T47D (cell line): ENCODE data around the gene GJC1.

ENCODE experiments used
- DNase-seq, 2 experiments: peaks; one replicate each; pipeline versions ENCODE4 v3.0.0 to v3.0.0-alpha.2; 2011 to 2012; ENCODE audit warnings: low read depth in 1 of 2, low spot score in 1 of 2
- JUND ChIP-seq: IDR thresholded peaks from 2 replicates; pipeline ENCODE4 v1.6.1; 2012; ENCODE audit warnings: low read depth
- in situ Hi-C: cut with HindIII; loops from 2 replicates; pipeline ENCODE4 v1.10.0; 2016; ENCODE audit warnings: low sequenced_read_pairs, low pct_unique_long_range_greater_than_20kb

Gene GJC1

DNA sequence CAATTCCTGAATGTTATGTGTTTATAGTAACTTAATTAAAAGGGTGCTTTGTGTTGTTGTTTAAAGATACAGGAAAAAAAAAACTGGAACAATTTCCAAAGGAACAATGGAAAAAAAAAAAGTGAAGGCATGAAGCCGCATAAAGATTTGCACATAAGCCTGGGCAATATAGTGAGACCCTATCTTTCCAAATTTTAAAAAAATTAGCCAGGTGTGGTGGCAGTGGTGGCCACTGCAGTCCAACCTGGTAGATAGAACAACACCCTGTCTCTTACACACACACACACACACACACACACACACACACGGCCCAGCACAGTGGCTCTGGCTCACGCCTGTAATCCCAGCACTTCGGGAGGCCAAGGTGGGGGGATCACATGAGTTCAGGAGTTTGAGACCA is 21.9 kb downstream of the GJC1 start:
- in situ Hi-C loops: no loop called here
- TF ChIP-seq JUND: no peak
- no peak for DNase-seq

GRCh38 chr17:44807817-44808155 is 22.3 kb downstream of the GJC1 start:
- in situ Hi-C loops: no loop called here
- TF ChIP-seq JUND: no peak

DNA sequence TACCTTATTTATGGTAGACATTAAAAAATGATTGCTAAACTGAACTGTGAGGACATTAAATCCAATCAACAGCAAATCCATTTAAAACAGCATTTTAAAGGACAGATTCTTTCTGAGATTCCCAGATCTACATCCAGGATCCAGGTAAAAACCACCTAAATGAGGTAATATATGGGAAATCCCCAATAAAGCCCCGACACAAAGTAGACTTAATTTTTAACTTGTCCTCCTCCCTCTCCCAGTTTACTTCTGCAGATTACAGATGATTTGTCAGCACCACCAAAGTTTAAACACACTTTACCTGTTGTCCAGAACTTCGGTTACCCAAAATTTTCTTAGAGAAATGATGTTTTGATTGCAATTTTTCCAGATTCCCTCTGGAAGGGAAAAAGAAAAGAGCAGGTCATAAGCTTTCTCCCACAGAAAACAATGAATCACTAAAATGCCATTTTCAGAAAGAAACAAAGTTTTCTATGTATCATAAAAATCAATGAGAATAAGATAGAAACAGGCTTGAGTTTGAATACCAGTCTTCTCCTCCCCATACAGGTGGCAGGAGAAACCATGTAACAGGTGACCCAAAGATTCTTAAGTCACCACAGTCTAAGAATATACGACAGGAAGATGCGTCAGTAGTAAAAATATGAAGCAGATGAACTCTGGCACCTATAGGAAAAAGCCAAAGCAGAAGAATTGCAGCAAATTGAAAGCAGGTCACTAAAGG is 22.8 kb downstream of the GJC1 start:
- no peak for DNase-seq
- in situ Hi-C loops: no loop called here
- TF ChIP-seq JUND: no peak

More at GRCh38 chr17:44807817-44808155, 22.3 kb downstream of the GJC1 start:
- DNase-seq: no peak

- no peak for TF ChIP-seq JUND
- no peak for DNase-seq
- in situ Hi-C loops: no loop called here
Measured at GRCh38 chr17:44804302-44805089, 25.6 kb downstream of the GJC1 start.

DNA sequence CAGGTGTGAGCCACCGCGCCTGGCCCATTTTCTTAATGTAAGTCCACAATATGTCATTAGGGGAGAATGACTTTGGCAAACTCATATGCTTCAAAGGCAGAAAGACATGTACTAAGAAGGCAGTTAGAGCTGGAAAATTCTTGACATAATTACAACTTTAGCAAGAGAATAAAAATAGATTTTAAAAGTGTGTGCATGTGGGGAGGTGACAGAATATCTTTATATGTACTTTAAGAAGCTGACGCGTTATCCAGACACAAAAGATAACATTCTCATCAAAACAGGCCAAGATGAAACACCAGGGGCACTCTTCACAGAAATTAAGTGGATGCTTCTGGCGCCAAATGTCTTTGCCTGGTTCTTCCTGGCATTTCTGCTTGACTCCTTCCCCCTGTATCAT is 28.2 kb downstream of the GJC1 start:
- in situ Hi-C loops: no loop called here
- TF ChIP-seq JUND: no peak
- DNase-seq: no peak

- in situ Hi-C loops: no loop called here
- DNase-seq: no peak
- no peak for TF ChIP-seq JUND
Measured at GRCh38 chr17:44798356-44798755, 31.7 kb downstream of the GJC1 start.

- DNase-seq: no peak
- TF ChIP-seq JUND: no peak
- in situ Hi-C loops: no loop called here
Measured at GRCh38 chr17:44797802-44798201, 32.3 kb downstream of the GJC1 start.

- in situ Hi-C loops: no loop called here
- DNase-seq: no peak
- no peak for TF ChIP-seq JUND
Measured at GRCh38 chr17:44796731-44797130, 33.4 kb downstream of the GJC1 start.

GRCh38 chr17:44795928-44796327 is 34.2 kb downstream of the GJC1 start:
- in situ Hi-C loops: no loop called here
- no peak for DNase-seq
- TF ChIP-seq JUND: no peak

GRCh38 chr17:44795421-44795820 is 34.7 kb downstream of the GJC1 start:
- no peak for DNase-seq
- in situ Hi-C loops: no loop called here
- no peak for TF ChIP-seq JUND

GRCh38 chr17:44794851-44795413 is 35.2 kb downstream of the GJC1 start:
- in situ Hi-C loops: no loop called here
- no peak for TF ChIP-seq JUND
- no peak for DNase-seq

DNA sequence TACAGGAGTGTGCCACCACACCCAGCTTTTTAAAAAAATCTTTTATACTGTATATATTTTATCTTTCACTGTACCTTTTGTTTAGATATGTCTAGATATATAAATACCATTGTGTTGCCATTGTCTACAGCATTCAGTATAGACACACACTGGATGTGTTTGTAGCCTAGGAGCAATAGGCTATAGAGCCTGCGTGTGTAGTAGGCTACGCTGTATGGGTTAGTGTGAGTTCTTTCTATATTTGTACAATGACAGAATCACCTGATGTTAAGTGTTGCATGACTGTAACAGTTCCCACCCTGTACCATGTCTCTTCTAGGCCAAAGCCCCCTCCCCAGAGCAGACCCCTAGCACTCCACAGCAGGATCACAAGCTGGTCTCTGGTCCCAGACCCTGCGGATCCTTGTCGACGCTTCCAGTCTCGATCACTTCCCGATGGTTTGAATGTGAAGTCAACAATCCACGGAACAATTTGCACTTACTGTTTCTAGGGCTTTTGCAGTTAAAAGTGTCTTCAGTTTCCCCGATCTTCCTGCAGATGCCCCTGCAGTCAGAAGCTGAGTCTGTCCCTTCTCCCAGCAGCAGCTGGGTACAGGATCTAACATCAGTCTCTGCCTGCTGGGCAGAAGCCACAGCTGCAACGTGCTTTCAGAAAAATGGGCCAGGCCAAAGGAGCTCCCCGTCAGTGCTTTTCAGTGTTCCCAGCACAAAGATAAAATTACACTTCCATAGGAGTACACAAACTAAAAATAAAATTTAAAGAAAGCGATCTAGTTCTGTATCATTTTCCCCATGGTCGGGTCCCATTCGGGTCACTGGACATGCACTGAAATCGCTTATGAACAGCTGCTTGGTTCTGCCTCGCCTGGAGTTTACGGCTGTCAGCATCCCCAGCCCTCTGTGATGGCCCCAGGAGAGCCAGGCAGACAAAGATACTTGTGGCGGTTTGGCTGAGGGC is 35.9 kb downstream of the GJC1 start:
- in situ Hi-C loops: no loop called here
- TF ChIP-seq JUND: no peak
- no peak for DNase-seq
